GM12878 (cell line): ENCODE measurements around the gene MYO9B. TPM values are rescaled to one million over a fixed set of nuclear protein-coding genes. Genes with fewer than 3 reads are reported as not detected.

Experiments used
- ATAC-seq: fragments of 200-7000 bp; cut with Tn5 transposase; 3 replicates; pipeline ENCODE4 v1.9.1; 2020; ENCODE audit warnings: mild to moderate bottlenecking, moderate library complexity
- BruUV-seq: library from RNA; stranded (reverse); fragments of 400-500 nt; replicated peaks from 2 replicates; lab custom pipeline; 2021; lab: Mats Ljungman, UMichigan
- CTCF ChIA-PET: fragments of 300-600 bp; sonication (Branson Sonifier 250); formaldehyde crosslinking; extraction: SDS; loops from one replicate; lab custom pipeline; 2021; ENCODE audit warnings: inconsistent platforms; lab: Yijun Ruan, JAX
- POLR2A ChIA-PET: fragments of 350-600 bp; formaldehyde crosslinking; extraction: SDS; loops from one replicate; lab custom pipeline; 2021; ENCODE audit warnings: inconsistent platforms; lab: Charles Lee
- RAD21 ChIA-PET: fragments of 300-600 bp; sonication (Branson Sonifier 250); formaldehyde crosslinking; loops from one replicate; lab custom pipeline; 2023; ENCODE audit warnings: antibody characterized with exemption; ENCODE audit not compliant: unreplicated experiment; lab: Charles Lee
- SMC1A ChIA-PET: fragments of 300-600 bp; sonication (Branson Sonifier 250); formaldehyde crosslinking; loops from one replicate; lab custom pipeline; 2023; ENCODE audit not compliant: unreplicated experiment, uncharacterized antibody; lab: Charles Lee
- DNase-seq: peaks from one replicate; pipeline ENCODE4 v3.0.0-alpha.2; 2011; ENCODE audit warnings: low read depth, low spot score
- FAIRE-seq: peaks from 3 replicates; lab custom pipeline; 2011; peaks lifted over from hg19 to GRCh38; lab: Jason Lieb, UNC
- H2AFZ ChIP-seq: 2 replicates; pipeline ENCODE4 v1.6.0; 2011; ENCODE audit warnings: low read depth, low read length, control low read depth; ENCODE audit not compliant: control insufficient read depth
- H3K27ac ChIP-seq: 2 replicates; pipeline ENCODE4 v1.5.1; 2011; ENCODE audit warnings: control low read depth; ENCODE audit not compliant: control insufficient read depth, insufficient read depth
- H3K27me3 ChIP-seq, 2 experiments: replicated peaks in 1 of 2; 2 replicates each; pipeline versions ENCODE4 v1.6.0 to v1.6.1; 2011; ENCODE audit warnings: low read length in 1 of 2; ENCODE audit not compliant: control insufficient read depth in 2 of 2, insufficient read depth in 2 of 2
- H3K36me3 ChIP-seq, 2 experiments: 2 replicates each; pipeline ENCODE4 v1.5.1; 2011; ENCODE audit warnings: low read length in 1 of 2; ENCODE audit not compliant: control insufficient read depth in 2 of 2, insufficient read depth in 2 of 2
- H3K4me1 ChIP-seq: 2 replicates; pipeline ENCODE4 v1.6.1; 2011; ENCODE audit warnings: mild to moderate bottlenecking, low read length, moderate library complexity, mixed read lengths; ENCODE audit not compliant: control insufficient read depth, insufficient read depth
- H3K4me2 ChIP-seq: 2 replicates; pipeline ENCODE4 v1.6.0; 2011; ENCODE audit warnings: control low read depth; ENCODE audit not compliant: control insufficient read depth, insufficient read depth
- H3K4me3 ChIP-seq: fragments of 200-600 bp; sonication (generic); 2 replicates; pipeline ENCODE4 v1.5.1; 2016
- H3K79me2 ChIP-seq: 2 replicates; pipeline ENCODE4 v1.6.0; 2011; ENCODE audit warnings: low read length; ENCODE audit not compliant: control insufficient read depth, insufficient read depth
- H3K9ac ChIP-seq: 2 replicates; pipeline ENCODE4 v1.8.0; 2011; ENCODE audit warnings: low read length, control low read depth, mixed read lengths; ENCODE audit not compliant: control insufficient read depth, insufficient read depth
- H3K9me3 ChIP-seq: replicated peaks from 3 replicates; pipeline ENCODE4 v1.5.1; 2011; ENCODE audit warnings: mild to moderate bottlenecking, low read length; ENCODE audit not compliant: control insufficient read depth, insufficient read depth
- H4K20me1 ChIP-seq: 2 replicates; pipeline ENCODE4 v1.6.0; 2011; ENCODE audit not compliant: control insufficient read depth, insufficient read depth
- BHLHE40 ChIP-seq, 2 experiments: fragments of 450-650 bp in 1 of 2; IDR thresholded peaks; 2 replicates each; pipeline ENCODE4 v1.6.1; 2011 to 2017; ENCODE audit warnings: low read depth in 2 of 2, borderline replicate concordance in 1 of 2, improper control_type of control experiment in 1 of 2, low read length in 1 of 2, mild to moderate bottlenecking in 1 of 2
- HDAC2 ChIP-seq: fragments of 200-600 bp; sonication (generic); IDR thresholded peaks from 2 replicates; pipeline ENCODE4 v1.6.1; 2017
- JUND ChIP-seq: IDR thresholded peaks from 2 replicates; pipeline ENCODE4 v1.6.1; 2012; ENCODE audit warnings: low read depth, mild to moderate bottlenecking, low read length, improper control_type of control experiment, moderate library complexity
- KLF5 ChIP-seq: fragments of 450-650 bp; IDR thresholded peaks from 2 replicates; pipeline ENCODE4 v1.6.1; 2014; ENCODE audit warnings: mild to moderate bottlenecking; ENCODE audit not compliant: partially characterized antibody
- MTA3 ChIP-seq: IDR thresholded peaks from 2 replicates; pipeline ENCODE4 v1.6.1; 2012; ENCODE audit warnings: low read length, inconsistent platforms, borderline replicate concordance
- POLR2AphosphoS5 ChIP-seq: IDR thresholded peaks from 2 replicates; pipeline ENCODE4 v1.6.1; 2011; ENCODE audit warnings: mild to moderate bottlenecking, low read length, inconsistent platforms
- RFX5 ChIP-seq: IDR thresholded peaks from 2 replicates; pipeline ENCODE4 v1.6.1; 2011; ENCODE audit warnings: low read depth, low read length, improper control_type of control experiment
- WGBS: methylation state at CpG from one replicate; pipeline ENCODE4 v1.1.6; 2016; ENCODE audit warnings: low lambda C conversion rate; ENCODE audit not compliant: insufficient replicate concordance, insufficient coverage; ENCODE audit errors: missing lambda C conversion rate; 5-methylcytosine and 5-hydroxymethylcytosine counted together
- in situ Hi-C: fragments of 300-500 bp; cut with MboI; formaldehyde crosslinking; loops from 9 replicates; pipeline ENCODE4 v1.14.3; 2018; ENCODE audit warnings: mixed read lengths
- intact Hi-C: fragments of 100-400 bp; cut with micrococcal nuclease; formaldehyde crosslinking; loops from one replicate; pipeline ENCODE4 v1.14.2; 2022; ENCODE audit not compliant: unreplicated experiment
- polyA plus RNA-seq, 11 experiments: library from polyadenylated mRNA; depleted of rRNA in 4 of 11; unstranded in 6 of 11; stranded (reverse) in 5 of 11; fragments of >200 nt; fragmentation: Nextera tagmentation in 4 of 11; fragmentation: Illumina TruSeq in 1 of 11; extraction: Ambion mirVana in 4 of 11; extraction: Trizol in 1 of 11; gene quantifications; 1 replicate in 1 of 11; 2 replicates in 10 of 11; pipeline versions ENCODE4 v1.2.1 to v1.2.3, GENCODE V29; 2011 to 2016; ENCODE audit warnings: inconsistent platforms in 2 of 11, missing spikeins in 2 of 11, low read depth in 1 of 11
- total RNA-seq, 4 experiments: library from RNA; depleted of rRNA in 3 of 4; stranded (reverse); fragments of >200 nt in 3 of 4; fragmentation: Illumina TruSeq in 1 of 4; extraction: Trizol in 1 of 4; gene quantifications; 2 replicates each; pipeline versions ENCODE4 v1.2.1 to v1.2.3, GENCODE V29; 2013 to 2021
- TF ChIP-seq, protein P1 (sequence below): fragments of 450-650 bp; IDR thresholded peaks from 2 replicates; pipeline ENCODE4 v1.6.1; 2017; ENCODE audit warnings: mild to moderate bottlenecking
- TF ChIP-seq, protein P2 (sequence below): IDR thresholded peaks from 2 replicates; pipeline ENCODE4 v1.6.1; 2011; ENCODE audit warnings: low read depth, low read length, improper control_type of control experiment, borderline replicate concordance
- TF ChIP-seq, protein P3 (sequence below): IDR thresholded peaks from 2 replicates; pipeline ENCODE4 v1.6.1; 2011; ENCODE audit warnings: borderline replicate concordance, low read depth, mild to moderate bottlenecking, moderate library complexity, low read length; ENCODE audit not compliant: insufficient read depth, poor library complexity, severe bottlenecking

Gene MYO9B
- total and polyA plus RNA-seq, 10 of the 15 experiments (the other 5 are each of a cell fraction or from before 2014, with no cell fraction given), result 5.4 to 165 (median 45.8) TPM

DNA sequence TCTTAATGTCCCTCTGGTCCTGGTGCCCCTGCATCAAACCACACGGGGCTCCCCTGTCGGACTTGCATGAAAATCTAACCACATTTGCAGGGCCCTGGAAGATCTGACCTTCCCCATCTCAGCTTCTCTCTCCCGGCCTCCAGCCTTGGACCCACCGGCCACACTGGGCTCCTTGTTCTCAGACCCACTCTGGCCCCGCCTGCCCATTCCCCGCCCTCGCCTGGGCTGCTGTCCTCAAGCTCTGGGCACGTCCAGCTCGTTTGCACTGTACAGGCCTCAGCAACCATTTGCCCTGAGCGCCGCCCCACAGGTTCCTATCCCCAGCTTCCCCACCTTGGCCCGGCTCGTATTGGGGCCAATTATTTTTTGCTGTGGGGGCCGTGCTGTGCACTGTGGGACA, 10.5 kb downstream of the MYO9B start:
- H3K36me3 ChIP-seq, result peaks cover 13 to 21% of the 10 kb centered on the region in 2 experiments; a peak in 3 of 4 replicates
- H3K9me3 ChIP-seq, result no peaks in the 10 kb centered on the region
- H3K27me3 ChIP-seq, result no peaks in the 10 kb centered on the region
- H3K4me3 ChIP-seq, result no peak overlapping the region
- H3K4me1 ChIP-seq, result peaks cover 35% of the 10 kb centered on the region
- no peak overlapping the region for H3K9ac ChIP-seq
- peaks cover 93% of the 10 kb centered on the region for H3K79me2 ChIP-seq
- WGBS, result 96% methylated on average over 14 of the region's 14 CpGs
- TF ChIP-seq JUND, result no peak
- 0 out of 2 replicates have a peak, but pooled peaks have one; percentile 23 for TF ChIP-seq POLR2AphosphoS5
- no TSS peak for BruUV-seq
- ATAC-seq, result no peak
- SMC1A ChIA-PET, result interaction anchor here (11.7 kb wide), 1 partner anchor 39 kb away, joined by 88 read pairs; no protein-coding TSS in a partner anchor
- no peak for FAIRE-seq
- H2AFZ ChIP-seq, result no peak overlapping the region
- RAD21 ChIA-PET, result no interaction called here
- H3K4me2 ChIP-seq, result no peak overlapping the region
- CTCF ChIA-PET, result interaction anchor here (0.8 kb wide), 1 partner anchor 18 kb away, joined by 3 read pairs; no protein-coding TSS in a partner anchor
- no peak for DNase-seq
- in situ Hi-C loops, result no loop called here
- H4K20me1 ChIP-seq, result peaks cover 17% of the 10 kb centered on the region
- POLR2A ChIA-PET, result interaction anchor here (0.6 to 0.9 kb wide), 2 partner anchors 39 to 101 kb away, joined by 3 read pairs; no protein-coding TSS in a partner anchor
- intact Hi-C loops, result no loop called here
- no peak overlapping the region for H3K27ac ChIP-seq

DNA sequence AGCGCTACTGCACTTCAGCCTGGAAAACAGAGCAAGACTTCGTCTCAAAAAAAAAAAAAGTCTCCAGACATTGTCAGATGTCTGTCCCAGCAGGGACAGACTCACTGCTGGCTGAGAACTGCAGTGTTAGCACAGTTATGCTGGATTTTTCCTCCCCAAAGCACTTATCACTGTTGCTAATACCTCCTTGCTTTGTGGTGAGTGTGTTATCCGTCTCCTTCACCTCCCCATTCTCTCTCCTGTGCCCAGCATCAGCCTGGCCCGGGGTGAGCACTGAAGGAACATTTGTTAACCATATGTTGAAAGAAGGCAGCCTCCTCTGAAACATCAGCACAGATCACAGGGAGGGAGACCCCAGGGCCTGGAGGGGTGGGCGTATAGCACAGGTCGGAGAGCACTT, 11.3 kb downstream of the MYO9B start:
- DNase-seq (no peak), ATAC-seq (no peak), FAIRE-seq (no peak)
- ChIA-PET SMC1A (interaction anchor here (11.7 kb wide), 1 partner anchor 38 kb away, joined by 88 read pairs; no protein-coding TSS in a partner anchor), CTCF (interaction anchor here (0.9 kb wide), 1 partner anchor 197 kb away, joined by 4 read pairs; no protein-coding TSS in a partner anchor), RAD21 (no interaction called here), POLR2A (no interaction called here)
- Histone ChIP-seq H3K36me3 (peaks cover 15 to 22% of the 10 kb centered on the region in 2 experiments; a peak in 3 of 4 replicates), H3K9ac (no peak overlapping the region), H3K9me3 (no peaks in the 10 kb centered on the region), H2AFZ (no peak overlapping the region), H4K20me1 (peaks cover 17% of the 10 kb centered on the region), H3K79me2 (peaks cover 94% of the 10 kb centered on the region), H3K27ac (no peak overlapping the region), H3K4me3 (no peak overlapping the region), H3K27me3 (no peaks in the 10 kb centered on the region), H3K4me1 (peaks cover 35% of the 10 kb centered on the region), H3K4me2 (no peak overlapping the region)
- 99% methylated on average over 6 of the region's 6 CpGs for WGBS
- intact Hi-C loops (no loop called here), in situ Hi-C loops (no loop called here)
- BruUV-seq, result no TSS peak
- TF ChIP-seq RFX5, result no peak
- TF ChIP-seq, protein P1, sequence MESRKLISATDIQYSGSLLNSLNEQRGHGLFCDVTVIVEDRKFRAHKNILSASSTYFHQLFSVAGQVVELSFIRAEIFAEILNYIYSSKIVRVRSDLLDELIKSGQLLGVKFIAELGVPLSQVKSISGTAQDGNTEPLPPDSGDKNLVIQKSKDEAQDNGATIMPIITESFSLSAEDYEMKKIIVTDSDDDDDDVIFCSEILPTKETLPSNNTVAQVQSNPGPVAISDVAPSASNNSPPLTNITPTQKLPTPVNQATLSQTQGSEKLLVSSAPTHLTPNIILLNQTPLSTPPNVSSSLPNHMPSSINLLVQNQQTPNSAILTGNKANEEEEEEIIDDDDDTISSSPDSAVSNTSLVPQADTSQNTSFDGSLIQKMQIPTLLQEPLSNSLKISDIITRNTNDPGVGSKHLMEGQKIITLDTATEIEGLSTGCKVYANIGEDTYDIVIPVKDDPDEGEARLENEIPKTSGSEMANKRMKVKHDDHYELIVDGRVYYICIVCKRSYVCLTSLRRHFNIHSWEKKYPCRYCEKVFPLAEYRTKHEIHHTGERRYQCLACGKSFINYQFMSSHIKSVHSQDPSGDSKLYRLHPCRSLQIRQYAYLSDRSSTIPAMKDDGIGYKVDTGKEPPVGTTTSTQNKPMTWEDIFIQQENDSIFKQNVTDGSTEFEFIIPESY, result no peak
- no peak for TF ChIP-seq HDAC2
- TF ChIP-seq BHLHE40 (IDR thresholded peaks at IDR 0.05; ENCODE audit: borderline replicate concordance in 1 of 2, low read depth in 2 of 2, low read length in 1 of 2), result no peak
- TF ChIP-seq, protein P2, sequence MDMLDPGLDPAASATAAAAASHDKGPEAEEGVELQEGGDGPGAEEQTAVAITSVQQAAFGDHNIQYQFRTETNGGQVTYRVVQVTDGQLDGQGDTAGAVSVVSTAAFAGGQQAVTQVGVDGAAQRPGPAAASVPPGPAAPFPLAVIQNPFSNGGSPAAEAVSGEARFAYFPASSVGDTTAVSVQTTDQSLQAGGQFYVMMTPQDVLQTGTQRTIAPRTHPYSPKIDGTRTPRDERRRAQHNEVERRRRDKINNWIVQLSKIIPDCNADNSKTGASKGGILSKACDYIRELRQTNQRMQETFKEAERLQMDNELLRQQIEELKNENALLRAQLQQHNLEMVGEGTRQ, result no peak
- TF ChIP-seq KLF5, result no peak
- TF ChIP-seq, protein P3, sequence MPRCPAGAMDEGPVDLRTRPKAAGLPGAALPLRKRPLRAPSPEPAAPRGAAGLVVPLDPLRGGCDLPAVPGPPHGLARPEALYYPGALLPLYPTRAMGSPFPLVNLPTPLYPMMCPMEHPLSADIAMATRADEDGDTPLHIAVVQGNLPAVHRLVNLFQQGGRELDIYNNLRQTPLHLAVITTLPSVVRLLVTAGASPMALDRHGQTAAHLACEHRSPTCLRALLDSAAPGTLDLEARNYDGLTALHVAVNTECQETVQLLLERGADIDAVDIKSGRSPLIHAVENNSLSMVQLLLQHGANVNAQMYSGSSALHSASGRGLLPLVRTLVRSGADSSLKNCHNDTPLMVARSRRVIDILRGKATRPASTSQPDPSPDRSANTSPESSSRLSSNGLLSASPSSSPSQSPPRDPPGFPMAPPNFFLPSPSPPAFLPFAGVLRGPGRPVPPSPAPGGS, result no peak
- no peak for TF ChIP-seq MTA3
